WTC11 (cell line): ENCODE measurements around the gene SLC44A3. TPM values are rescaled to one million over a fixed set of nuclear protein-coding genes. Genes with fewer than 3 reads are reported as not detected.

Experiments
- ATAC-seq: fragments of 200-7000 bp; cut with Tn5 transposase; 2 replicates; pipeline ENCODE4 v1.10.0; 2021; ENCODE audit warnings: mild to moderate bottlenecking, moderate library complexity
- CTCF ChIA-PET: fragments of 300-600 bp; sonication (Branson Sonifier 250); formaldehyde crosslinking; loops from one replicate; lab custom pipeline; 2021; ENCODE audit warnings: antibody characterized with exemption; lab: Charles Lee
- POLR2A ChIA-PET: fragments of 350-600 bp; sonication (Branson Sonifier 250); formaldehyde crosslinking; loops from one replicate; lab custom pipeline; 2021; ENCODE audit warnings: antibody characterized with exemption; lab: Charles Lee
- DNase-seq: peaks from one replicate; pipeline ENCODE4 v3.0.0; 2021; ENCODE audit warnings: low spot score
- H3K27ac Mint-ChIP-seq: 2 replicates; pipeline ENCODE4 v1.8.0; 2021; ENCODE audit warnings: mixed read lengths
- H3K27me3 Mint-ChIP-seq: 2 replicates; pipeline ENCODE4 v1.8.0; 2021; ENCODE audit warnings: low read depth, mild to moderate bottlenecking, moderate library complexity, mixed read lengths
- H3K36me3 Mint-ChIP-seq: 2 replicates; pipeline ENCODE4 v1.8.0; 2021; ENCODE audit warnings: mixed read lengths
- H3K4me1 Mint-ChIP-seq: 2 replicates; pipeline ENCODE4 v1.8.0; 2022; ENCODE audit warnings: mixed read lengths
- H3K4me3 Mint-ChIP-seq: 2 replicates; pipeline ENCODE4 v1.8.0; 2021; ENCODE audit warnings: mild to moderate bottlenecking, moderate library complexity, mixed read lengths
- H3K9me3 Mint-ChIP-seq: 2 replicates; pipeline ENCODE4 v1.8.0; 2021; ENCODE audit warnings: mixed read lengths
- ETV6 ChIP-seq: sonication (generic); formaldehyde crosslinking; IDR thresholded peaks from 2 replicates; pipeline ENCODE4 v1.8.1; 2022; ENCODE audit warnings: mild to moderate bottlenecking, missing genetic modification reagents
- FOXP1 ChIP-seq: sonication (generic); formaldehyde crosslinking; IDR thresholded peaks from 2 replicates; pipeline ENCODE4 v1.8.0; 2022; ENCODE audit warnings: missing genetic modification reagents, mild to moderate bottlenecking, moderate library complexity, borderline replicate concordance
- GABPB1 ChIP-seq: sonication (generic); formaldehyde crosslinking; IDR thresholded peaks from 2 replicates; pipeline ENCODE4 v1.8.1; 2023; ENCODE audit warnings: mild to moderate bottlenecking, missing genetic modification reagents
- JAZF1 ChIP-seq: fragments of 250-450 bp; sonication (Bioruptor Pico); IDR thresholded peaks from 2 replicates; pipeline ENCODE4 v1.9.0; 2021; ENCODE audit warnings: moderate library complexity, mild to moderate bottlenecking, inconsistent platforms
- KAT7 ChIP-seq: sonication (generic); formaldehyde crosslinking; IDR thresholded peaks from 2 replicates; pipeline ENCODE4 v1.8.1; 2023; ENCODE audit warnings: missing genetic modification reagents, mild to moderate bottlenecking, borderline replicate concordance
- MYBL2 ChIP-seq: sonication (generic); formaldehyde crosslinking; IDR thresholded peaks from 2 replicates; pipeline ENCODE4 v1.8.1; 2023; ENCODE audit warnings: mild to moderate bottlenecking, moderate library complexity, missing genetic modification reagents
- NFATC4 ChIP-seq: fragments of 250-450 bp; sonication (Bioruptor Pico); IDR thresholded peaks from 2 replicates; pipeline ENCODE4 v1.9.0; 2021; ENCODE audit warnings: mild to moderate bottlenecking
- NR2C2 ChIP-seq: sonication (generic); formaldehyde crosslinking; IDR thresholded peaks from 2 replicates; pipeline ENCODE4 v1.8.0; 2022; ENCODE audit warnings: mild to moderate bottlenecking, missing genetic modification reagents
- RORB ChIP-seq: fragments of 250-450 bp; sonication (Bioruptor Pico); IDR thresholded peaks from 2 replicates; pipeline ENCODE4 v1.9.0; 2021; ENCODE audit warnings: mild to moderate bottlenecking
- ZNF121 ChIP-seq: sonication (generic); formaldehyde crosslinking; IDR thresholded peaks from 2 replicates; pipeline ENCODE4 v1.8.0; 2023; ENCODE audit warnings: missing genetic modification reagents
- ZNF138 ChIP-seq: sonication (generic); formaldehyde crosslinking; conservative IDR thresholded peaks from 2 replicates; pipeline ENCODE4 v1.8.1; 2022; ENCODE audit warnings: mild to moderate bottlenecking, moderate library complexity, missing genetic modification reagents
- ZNF671 ChIP-seq: fragments of 250-450 bp; sonication (Bioruptor Pico); IDR thresholded peaks from 2 replicates; pipeline ENCODE4 v1.8.0; 2021; ENCODE audit warnings: mild to moderate bottlenecking
- total RNA-seq: library from RNA; stranded (reverse); gene quantifications from 3 replicates; pipeline ENCODE4 v1.2.3, GENCODE V29; 2021
- TF ChIP-seq, protein P1 (sequence below): sonication (generic); formaldehyde crosslinking; IDR thresholded peaks from 2 replicates; pipeline ENCODE4 v1.8.1; 2022; ENCODE audit warnings: mild to moderate bottlenecking, missing genetic modification reagents, moderate library complexity, borderline replicate concordance
- TF ChIP-seq, protein P2 (sequence below): sonication (generic); formaldehyde crosslinking; IDR thresholded peaks from 2 replicates; pipeline ENCODE4 v1.8.1; 2022; ENCODE audit warnings: mild to moderate bottlenecking, moderate library complexity, missing genetic modification reagents
- TF ChIP-seq, protein P3 (sequence below): sonication (generic); formaldehyde crosslinking; IDR thresholded peaks from 2 replicates; pipeline ENCODE4 v1.8.1; 2023; ENCODE audit warnings: mild to moderate bottlenecking, missing genetic modification reagents, moderate library complexity
- TF ChIP-seq, protein P4 (sequence below): fragments of 250-450 bp; sonication (Bioruptor Pico); IDR thresholded peaks from 2 replicates; pipeline ENCODE4 v2.1.2; 2022; ENCODE audit warnings: mild to moderate bottlenecking, moderate library complexity
- TF ChIP-seq, protein P5 (sequence below): sonication (generic); formaldehyde crosslinking; conservative IDR thresholded peaks from 2 replicates; pipeline ENCODE4 v1.8.1; 2022; ENCODE audit warnings: mild to moderate bottlenecking, missing genetic modification reagents
- TF ChIP-seq, protein P6 (sequence below): fragments of 250-450 bp; sonication (Bioruptor Pico); IDR thresholded peaks from 2 replicates; pipeline ENCODE4 v1.8.0; 2021; ENCODE audit warnings: mild to moderate bottlenecking
- TF ChIP-seq, protein P7 (sequence below): sonication (generic); formaldehyde crosslinking; IDR thresholded peaks from 2 replicates; pipeline ENCODE4 v1.8.1; 2023; ENCODE audit warnings: mild to moderate bottlenecking, missing genetic modification reagents

SLC44A3 gene
- total RNA-seq, 1 experiment from 2014 or later = 4.7 TPM

DNA sequence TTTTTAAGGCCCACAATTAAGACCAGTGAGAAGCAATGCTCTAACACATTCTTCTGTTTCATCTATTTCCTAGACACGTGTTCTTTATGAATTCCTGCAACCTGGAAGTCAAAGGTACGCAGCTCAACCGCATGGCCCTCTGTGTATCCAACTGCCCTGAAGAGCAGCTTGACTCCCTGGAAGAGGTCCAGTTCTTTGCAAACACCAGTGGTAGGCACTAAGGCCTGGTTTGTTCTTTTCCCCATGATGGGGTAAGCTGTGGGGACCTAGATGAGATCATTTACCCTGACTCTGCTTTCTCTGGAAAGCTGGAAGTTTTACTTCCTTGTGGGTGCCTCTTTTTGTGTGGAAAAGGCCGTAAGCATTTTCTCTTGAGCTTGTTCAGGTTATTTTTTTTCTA lies 7.3 kb downstream of the SLC44A3 start:
- ATAC-seq (no peak), DNase-seq (no peak)
- no peaks in the 10 kb centered on the region for H3K4me1 Mint-ChIP-seq
- CTCF ChIA-PET = interaction anchor here (0.5 kb wide), 1 partner anchor 40 kb away, joined by 3 read pairs; no protein-coding TSS in a partner anchor
- H3K4me3 Mint-ChIP-seq = no peak overlapping the region
- POLR2A ChIA-PET = no interaction called here
- no peak for TF ChIP-seq NR2C2 (CRISPR knock-in tag)
- TF ChIP-seq KAT7 (CRISPR knock-in tag) = no peak
- H3K27ac Mint-ChIP-seq = no peak overlapping the region
- H3K36me3 Mint-ChIP-seq = peaks cover 22% of the 10 kb centered on the region
- H3K27me3 Mint-ChIP-seq = no peaks in the 10 kb centered on the region
- peaks cover 3% of the 10 kb centered on the region for H3K9me3 Mint-ChIP-seq

DNA sequence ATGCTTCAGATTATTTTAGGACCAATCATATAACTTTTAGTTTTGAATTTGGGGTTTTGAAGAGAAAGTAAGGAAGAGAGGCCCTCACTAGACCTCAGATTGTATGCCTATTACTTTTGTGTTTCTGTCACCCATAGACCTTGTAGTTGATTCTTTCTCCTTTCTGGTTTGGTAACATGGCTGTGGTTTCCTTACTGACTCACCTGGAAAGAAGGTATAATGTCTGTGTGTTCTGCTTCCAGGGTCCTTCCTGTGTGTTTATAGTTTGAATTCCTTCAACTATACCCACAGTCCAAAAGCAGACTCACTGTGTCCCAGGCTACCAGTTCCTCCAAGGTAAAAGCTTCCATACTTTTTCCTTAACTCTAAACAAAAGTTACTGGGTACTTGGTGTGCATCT lies 8.1 kb downstream of the SLC44A3 start:
- CTCF ChIA-PET = no interaction called here
- POLR2A ChIA-PET = no interaction called here
- no peaks in the 10 kb centered on the region for H3K4me1 Mint-ChIP-seq
- H3K4me3 Mint-ChIP-seq = no peak overlapping the region
- no peak for DNase-seq
- no peak overlapping the region for H3K27ac Mint-ChIP-seq
- peaks cover 3% of the 10 kb centered on the region for H3K9me3 Mint-ChIP-seq
- no peaks in the 10 kb centered on the region for H3K27me3 Mint-ChIP-seq
- ATAC-seq = no peak
- H3K36me3 Mint-ChIP-seq = peaks cover 22% of the 10 kb centered on the region
- TF ChIP-seq, protein P1, sequence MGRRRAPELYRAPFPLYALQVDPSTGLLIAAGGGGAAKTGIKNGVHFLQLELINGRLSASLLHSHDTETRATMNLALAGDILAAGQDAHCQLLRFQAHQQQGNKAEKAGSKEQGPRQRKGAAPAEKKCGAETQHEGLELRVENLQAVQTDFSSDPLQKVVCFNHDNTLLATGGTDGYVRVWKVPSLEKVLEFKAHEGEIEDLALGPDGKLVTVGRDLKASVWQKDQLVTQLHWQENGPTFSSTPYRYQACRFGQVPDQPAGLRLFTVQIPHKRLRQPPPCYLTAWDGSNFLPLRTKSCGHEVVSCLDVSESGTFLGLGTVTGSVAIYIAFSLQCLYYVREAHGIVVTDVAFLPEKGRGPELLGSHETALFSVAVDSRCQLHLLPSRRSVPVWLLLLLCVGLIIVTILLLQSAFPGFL = no peak

DNA sequence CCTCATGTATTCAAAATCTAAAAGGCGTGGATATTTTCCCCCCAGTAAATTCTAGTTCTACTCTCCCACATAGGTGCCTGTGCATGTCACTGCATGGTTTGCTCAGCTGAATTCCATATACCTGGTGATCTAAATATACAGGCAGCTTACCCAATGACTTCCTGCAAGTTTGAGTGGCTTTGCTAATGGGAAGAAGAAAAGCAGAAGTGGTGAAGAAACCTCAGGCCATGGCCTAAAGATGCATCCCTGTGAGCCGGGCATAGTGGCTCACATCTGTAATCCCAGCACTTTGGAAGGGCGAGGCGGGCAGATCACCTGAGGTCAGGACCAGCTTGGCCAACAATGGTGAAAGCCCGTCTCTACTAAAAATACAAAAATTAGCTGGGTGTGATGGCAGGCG lies 11.5 kb downstream of the SLC44A3 start:
- H3K27me3 Mint-ChIP-seq = no peaks in the 10 kb centered on the region
- no peak overlapping the region for H3K4me3 Mint-ChIP-seq
- ATAC-seq = no peak
- DNase-seq = no peak
- TF ChIP-seq JAZF1 (no peak), NFATC4 (CRISPR knock-in tag) (no peak)
- TF ChIP-seq, protein P2, sequence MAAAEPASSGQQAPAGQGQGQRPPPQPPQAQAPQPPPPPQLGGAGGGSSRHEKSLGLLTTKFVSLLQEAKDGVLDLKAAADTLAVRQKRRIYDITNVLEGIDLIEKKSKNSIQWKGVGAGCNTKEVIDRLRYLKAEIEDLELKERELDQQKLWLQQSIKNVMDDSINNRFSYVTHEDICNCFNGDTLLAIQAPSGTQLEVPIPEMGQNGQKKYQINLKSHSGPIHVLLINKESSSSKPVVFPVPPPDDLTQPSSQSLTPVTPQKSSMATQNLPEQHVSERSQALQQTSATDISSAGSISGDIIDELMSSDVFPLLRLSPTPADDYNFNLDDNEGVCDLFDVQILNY (CRISPR knock-in tag) = no peak
- TF ChIP-seq, protein P3, sequence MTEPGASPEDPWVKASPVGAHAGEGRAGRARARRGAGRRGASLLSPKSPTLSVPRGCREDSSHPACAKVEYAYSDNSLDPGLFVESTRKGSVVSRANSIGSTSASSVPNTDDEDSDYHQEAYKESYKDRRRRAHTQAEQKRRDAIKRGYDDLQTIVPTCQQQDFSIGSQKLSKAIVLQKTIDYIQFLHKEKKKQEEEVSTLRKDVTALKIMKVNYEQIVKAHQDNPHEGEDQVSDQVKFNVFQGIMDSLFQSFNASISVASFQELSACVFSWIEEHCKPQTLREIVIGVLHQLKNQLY (CRISPR knock-in tag) = no peak
- peaks cover 3% of the 10 kb centered on the region for H3K9me3 Mint-ChIP-seq
- ChIA-PET POLR2A (no interaction called here), CTCF (interaction anchor here (2.2 kb wide), 1 partner anchor 212 kb away, joined by 6 read pairs; no protein-coding TSS in a partner anchor)
- no peak overlapping the region for H3K27ac Mint-ChIP-seq
- peaks cover 4% of the 10 kb centered on the region; the same call in 1 of the 2 replicates for H3K4me1 Mint-ChIP-seq
- H3K36me3 Mint-ChIP-seq = peaks cover 22% of the 10 kb centered on the region

DNA sequence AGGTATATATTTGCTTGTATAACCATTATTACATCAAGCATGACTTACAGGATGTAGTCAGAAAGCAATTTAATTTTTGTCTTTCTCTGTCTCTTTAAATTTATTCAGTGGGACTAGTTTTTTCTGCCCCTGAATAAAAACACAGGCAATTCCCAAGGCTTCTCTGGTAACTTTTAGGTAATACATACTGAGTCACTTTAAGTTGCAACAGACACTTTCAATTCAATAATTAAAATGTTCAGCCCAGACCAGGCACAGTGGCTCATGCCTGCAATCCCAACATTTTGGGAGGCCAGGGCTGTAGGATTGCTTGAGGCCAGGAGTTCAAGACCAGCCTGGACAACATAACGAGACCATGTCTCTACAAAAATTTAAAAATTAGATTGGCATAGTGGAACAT lies 12.3 kb downstream of the SLC44A3 start:
- H3K27me3 Mint-ChIP-seq = no peaks in the 10 kb centered on the region
- peaks cover 4% of the 10 kb centered on the region; the same call in 1 of the 2 replicates for H3K4me1 Mint-ChIP-seq
- no peak for ATAC-seq
- no peak overlapping the region for H3K27ac Mint-ChIP-seq
- H3K36me3 Mint-ChIP-seq = peaks cover 17% of the 10 kb centered on the region
- CTCF ChIA-PET = interaction anchor here (2.2 to 2.6 kb wide), 3 partner anchors 22 to 211 kb away, joined by 6 to 13 read pairs (median 13); no protein-coding TSS in a partner anchor
- no peak for DNase-seq
- peaks cover 3% of the 10 kb centered on the region for H3K9me3 Mint-ChIP-seq
- H3K4me3 Mint-ChIP-seq = no peak overlapping the region
- POLR2A ChIA-PET = no interaction called here
- TF ChIP-seq ZNF121 (CRISPR knock-in tag) (no peak), ZNF138 (CRISPR knock-in tag) (no peak), MYBL2 (CRISPR knock-in tag) (no peak), ZNF671 (CRISPR knock-in tag) (no peak), KAT7 (CRISPR knock-in tag) (no peak), RORB (no peak), GABPB1 (no peak), FOXP1 (no peak), ETV6 (CRISPR knock-in tag) (no peak)
- TF ChIP-seq, protein P2 (CRISPR knock-in tag) = no peak
- TF ChIP-seq, protein P4, sequence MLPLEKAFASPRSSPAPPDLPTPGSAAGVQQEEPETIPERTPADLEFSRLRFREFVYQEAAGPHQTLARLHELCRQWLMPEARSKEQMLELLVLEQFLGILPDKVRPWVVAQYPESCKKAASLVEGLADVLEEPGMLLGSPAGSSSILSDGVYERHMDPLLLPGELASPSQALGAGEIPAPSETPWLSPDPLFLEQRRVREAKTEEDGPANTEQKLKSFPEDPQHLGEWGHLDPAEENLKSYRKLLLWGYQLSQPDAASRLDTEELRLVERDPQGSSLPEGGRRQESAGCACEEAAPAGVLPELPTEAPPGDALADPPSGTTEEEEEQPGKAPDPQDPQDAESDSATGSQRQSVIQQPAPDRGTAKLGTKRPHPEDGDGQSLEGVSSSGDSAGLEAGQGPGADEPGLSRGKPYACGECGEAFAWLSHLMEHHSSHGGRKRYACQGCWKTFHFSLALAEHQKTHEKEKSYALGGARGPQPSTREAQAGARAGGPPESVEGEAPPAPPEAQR = no peak
- TF ChIP-seq, protein P3 (CRISPR knock-in tag) = no peak
- TF ChIP-seq, protein P5, sequence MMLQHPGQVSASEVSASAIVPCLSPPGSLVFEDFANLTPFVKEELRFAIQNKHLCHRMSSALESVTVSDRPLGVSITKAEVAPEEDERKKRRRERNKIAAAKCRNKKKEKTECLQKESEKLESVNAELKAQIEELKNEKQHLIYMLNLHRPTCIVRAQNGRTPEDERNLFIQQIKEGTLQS (CRISPR knock-in tag) = no peak
- TF ChIP-seq, protein P6, sequence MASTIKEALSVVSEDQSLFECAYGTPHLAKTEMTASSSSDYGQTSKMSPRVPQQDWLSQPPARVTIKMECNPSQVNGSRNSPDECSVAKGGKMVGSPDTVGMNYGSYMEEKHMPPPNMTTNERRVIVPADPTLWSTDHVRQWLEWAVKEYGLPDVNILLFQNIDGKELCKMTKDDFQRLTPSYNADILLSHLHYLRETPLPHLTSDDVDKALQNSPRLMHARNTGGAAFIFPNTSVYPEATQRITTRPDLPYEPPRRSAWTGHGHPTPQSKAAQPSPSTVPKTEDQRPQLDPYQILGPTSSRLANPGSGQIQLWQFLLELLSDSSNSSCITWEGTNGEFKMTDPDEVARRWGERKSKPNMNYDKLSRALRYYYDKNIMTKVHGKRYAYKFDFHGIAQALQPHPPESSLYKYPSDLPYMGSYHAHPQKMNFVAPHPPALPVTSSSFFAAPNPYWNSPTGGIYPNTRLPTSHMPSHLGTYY (CRISPR knock-in tag) = no peak
- TF ChIP-seq, protein P7, sequence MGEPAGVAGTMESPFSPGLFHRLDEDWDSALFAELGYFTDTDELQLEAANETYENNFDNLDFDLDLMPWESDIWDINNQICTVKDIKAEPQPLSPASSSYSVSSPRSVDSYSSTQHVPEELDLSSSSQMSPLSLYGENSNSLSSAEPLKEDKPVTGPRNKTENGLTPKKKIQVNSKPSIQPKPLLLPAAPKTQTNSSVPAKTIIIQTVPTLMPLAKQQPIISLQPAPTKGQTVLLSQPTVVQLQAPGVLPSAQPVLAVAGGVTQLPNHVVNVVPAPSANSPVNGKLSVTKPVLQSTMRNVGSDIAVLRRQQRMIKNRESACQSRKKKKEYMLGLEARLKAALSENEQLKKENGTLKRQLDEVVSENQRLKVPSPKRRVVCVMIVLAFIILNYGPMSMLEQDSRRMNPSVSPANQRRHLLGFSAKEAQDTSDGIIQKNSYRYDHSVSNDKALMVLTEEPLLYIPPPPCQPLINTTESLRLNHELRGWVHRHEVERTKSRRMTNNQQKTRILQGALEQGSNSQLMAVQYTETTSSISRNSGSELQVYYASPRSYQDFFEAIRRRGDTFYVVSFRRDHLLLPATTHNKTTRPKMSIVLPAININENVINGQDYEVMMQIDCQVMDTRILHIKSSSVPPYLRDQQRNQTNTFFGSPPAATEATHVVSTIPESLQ (CRISPR knock-in tag) = no peak
